Endothelial cell (in vitro differentiated cells): ENCODE data around the gene PDXDC1. TPM values are rescaled to one million over a fixed set of nuclear protein-coding genes. Genes with fewer than 3 reads are reported as not detected.
"Not testable (repeated sequence)": the region's sequence is repeated elsewhere in the genome, so short reads cannot be mapped to it uniquely, and the experiment has no call there.

ENCODE experiments used
- DNase-seq: peaks from one replicate; pipeline ENCODE4 v3.0.0; 2021; ENCODE audit warnings: low spot score
- H3K27ac Mint-ChIP-seq: one replicate; pipeline ENCODE4 v1.8.0; 2021; ENCODE audit warnings: mixed read lengths, inconsistent platforms; ENCODE audit not compliant: unreplicated experiment
- H3K27me3 Mint-ChIP-seq: one replicate; pipeline ENCODE4 v1.8.0; 2021; ENCODE audit warnings: mild to moderate bottlenecking, moderate library complexity, mixed read lengths, inconsistent platforms; ENCODE audit not compliant: unreplicated experiment
- H3K36me3 Mint-ChIP-seq: one replicate; pipeline ENCODE4 v1.8.0; 2021; ENCODE audit warnings: mild to moderate bottlenecking, low read depth, mixed read lengths, inconsistent platforms; ENCODE audit not compliant: unreplicated experiment
- H3K4me1 Mint-ChIP-seq: one replicate; pipeline ENCODE4 v1.8.0; 2021; ENCODE audit warnings: mild to moderate bottlenecking, mixed read lengths, inconsistent platforms; ENCODE audit not compliant: unreplicated experiment
- H3K4me3 Mint-ChIP-seq: one replicate; pipeline ENCODE4 v1.8.0; 2021; ENCODE audit warnings: mild to moderate bottlenecking, mixed read lengths, inconsistent platforms; ENCODE audit not compliant: unreplicated experiment
- H3K9me3 Mint-ChIP-seq: one replicate; pipeline ENCODE4 v1.8.0; 2021; ENCODE audit warnings: mixed read lengths, inconsistent platforms; ENCODE audit not compliant: unreplicated experiment
- total RNA-seq: library from RNA; stranded (reverse); fragmentation: NEBNext Ultra II Directional; extraction: Animal tissue kit (Norgen Biotek cat#: 25700); gene quantifications from one replicate; pipeline ENCODE4 v1.2.1, GENCODE V29; 2021; ENCODE audit not compliant: unreplicated experiment
- TF ChIP-seq, protein P1 (sequence below): fragments of 200-600 bp; sonication (generic); IDR thresholded peaks from one replicate; pipeline ENCODE4 v1.5.0; 2021; ENCODE audit warnings: antibody characterized with exemption; ENCODE audit not compliant: unreplicated experiment

PDXDC1 gene
- total RNA-seq, 1 donor from 2014 or later: 54.8 TPM

DNA sequence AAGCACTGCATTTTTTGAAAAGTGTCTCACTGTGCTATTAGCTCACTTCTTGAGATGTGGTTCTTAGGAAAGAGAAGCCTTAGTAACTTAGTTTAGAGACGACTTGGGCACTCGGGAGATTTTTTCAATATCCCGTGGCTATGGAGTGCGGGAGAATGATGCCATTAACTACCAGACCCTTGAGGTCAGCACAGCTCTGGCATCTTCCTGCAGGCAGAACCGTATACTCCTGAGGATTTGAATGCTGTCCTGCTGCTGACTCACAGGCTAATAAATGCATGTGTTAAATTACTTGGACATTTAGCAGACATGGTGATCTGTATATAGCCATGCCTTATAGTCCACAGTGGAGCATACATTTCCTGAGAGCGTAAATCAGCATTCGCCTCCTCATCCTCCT lies 46.6 kb downstream of the PDXDC1 start:
- H3K4me3 Mint-ChIP-seq, H3K27ac Mint-ChIP-seq, H3K27me3 Mint-ChIP-seq, H3K9me3 Mint-ChIP-seq, DNase-seq: not testable (repeated sequence)
- Mint-ChIP-seq H3K36me3 (peaks cover 32% of the 10 kb centered on the region), H3K4me1 (peaks cover 15% of the 10 kb centered on the region)

DNA sequence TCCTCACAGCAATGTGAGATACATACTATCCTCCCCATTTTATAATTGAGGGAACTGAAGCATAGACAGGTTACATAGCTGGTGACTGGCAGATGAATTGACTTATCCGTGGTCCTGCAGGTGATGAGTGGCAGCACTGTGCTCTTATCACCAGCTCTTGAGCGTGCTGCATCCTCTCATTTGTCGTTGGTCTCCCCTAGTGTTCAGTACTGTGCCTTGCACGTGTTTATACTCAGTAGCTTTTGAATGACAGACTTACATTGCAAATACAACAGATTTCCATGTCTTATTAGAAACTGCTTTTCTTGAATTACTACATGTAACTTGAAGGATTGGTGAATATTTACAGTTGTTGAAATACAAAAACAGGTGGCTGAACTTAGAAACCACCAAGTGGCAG lies 47.4 kb downstream of the PDXDC1 start:
- not testable (repeated sequence) for H3K27me3 Mint-ChIP-seq, H3K27ac Mint-ChIP-seq, DNase-seq, H3K4me3 Mint-ChIP-seq, H3K9me3 Mint-ChIP-seq
- Mint-ChIP-seq H3K4me1 (peaks cover 12% of the 10 kb centered on the region), H3K36me3 (peaks cover 29% of the 10 kb centered on the region)
- TF ChIP-seq, protein P1, sequence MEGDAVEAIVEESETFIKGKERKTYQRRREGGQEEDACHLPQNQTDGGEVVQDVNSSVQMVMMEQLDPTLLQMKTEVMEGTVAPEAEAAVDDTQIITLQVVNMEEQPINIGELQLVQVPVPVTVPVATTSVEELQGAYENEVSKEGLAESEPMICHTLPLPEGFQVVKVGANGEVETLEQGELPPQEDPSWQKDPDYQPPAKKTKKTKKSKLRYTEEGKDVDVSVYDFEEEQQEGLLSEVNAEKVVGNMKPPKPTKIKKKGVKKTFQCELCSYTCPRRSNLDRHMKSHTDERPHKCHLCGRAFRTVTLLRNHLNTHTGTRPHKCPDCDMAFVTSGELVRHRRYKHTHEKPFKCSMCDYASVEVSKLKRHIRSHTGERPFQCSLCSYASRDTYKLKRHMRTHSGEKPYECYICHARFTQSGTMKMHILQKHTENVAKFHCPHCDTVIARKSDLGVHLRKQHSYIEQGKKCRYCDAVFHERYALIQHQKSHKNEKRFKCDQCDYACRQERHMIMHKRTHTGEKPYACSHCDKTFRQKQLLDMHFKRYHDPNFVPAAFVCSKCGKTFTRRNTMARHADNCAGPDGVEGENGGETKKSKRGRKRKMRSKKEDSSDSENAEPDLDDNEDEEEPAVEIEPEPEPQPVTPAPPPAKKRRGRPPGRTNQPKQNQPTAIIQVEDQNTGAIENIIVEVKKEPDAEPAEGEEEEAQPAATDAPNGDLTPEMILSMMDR: peak; percentile 48

DNA sequence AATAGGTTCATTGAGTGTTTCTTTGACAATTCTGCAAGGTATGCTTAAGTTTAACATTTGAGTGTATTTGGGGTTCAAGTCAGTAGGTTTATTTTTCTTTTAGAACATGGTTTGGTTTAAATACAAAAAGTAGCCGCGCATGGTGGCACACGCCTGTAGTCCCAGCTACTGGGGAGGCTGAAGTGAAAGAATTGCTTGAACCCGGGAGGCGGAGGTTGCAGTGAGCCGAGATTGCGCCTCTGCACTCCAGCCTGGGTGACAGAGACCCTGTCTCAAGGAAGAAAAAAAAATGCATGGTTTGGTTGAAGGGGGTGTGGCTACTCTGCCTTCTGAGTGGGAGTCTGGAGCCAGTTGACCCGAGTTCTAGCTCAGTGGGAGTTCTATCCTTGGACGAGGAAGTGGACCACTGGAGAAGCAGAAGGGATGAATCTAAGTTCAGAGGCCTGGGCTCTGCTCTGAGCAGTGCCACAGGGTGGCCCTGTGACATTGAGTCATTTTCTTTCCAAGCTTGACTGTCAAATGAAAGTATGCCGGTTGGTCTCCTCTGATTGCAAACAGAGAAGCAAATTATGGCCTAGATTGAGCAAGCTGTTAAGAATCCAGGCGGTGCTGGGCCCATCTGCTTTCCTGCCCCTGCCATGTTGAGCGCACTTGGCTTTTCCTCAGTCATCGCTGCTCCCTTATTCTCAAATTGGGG lies 48.7 kb downstream of the PDXDC1 start:
- not testable (repeated sequence) for H3K27ac Mint-ChIP-seq, H3K27me3 Mint-ChIP-seq

DNA sequence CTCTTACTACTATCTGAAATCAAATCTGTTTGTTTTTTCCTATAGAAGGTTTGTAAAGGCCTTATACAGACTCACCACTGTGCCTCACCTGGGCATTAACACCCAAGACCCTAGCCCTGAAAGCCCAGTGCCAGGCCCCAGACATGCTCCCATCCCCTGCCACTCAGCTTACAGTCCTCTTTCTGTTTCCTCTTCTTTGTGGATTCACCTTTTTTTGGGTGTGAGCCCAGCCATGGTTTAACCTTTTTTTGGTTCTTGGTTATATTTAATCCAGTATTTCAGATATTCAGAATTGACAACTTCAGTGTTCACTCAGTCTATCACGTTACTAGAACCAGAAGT lies 50.0 kb downstream of the PDXDC1 start:
- Mint-ChIP-seq H3K4me3 (peak overlapping the region; percentile 61), H3K27ac (peak overlapping the region; percentile 37), H3K36me3 (peaks cover 35% of the 10 kb centered on the region), H3K4me1 (peaks cover 16% of the 10 kb centered on the region)
- not testable (repeated sequence) for H3K9me3 Mint-ChIP-seq, H3K27me3 Mint-ChIP-seq, DNase-seq

More for the DNA sequence above, 48.7 kb downstream of the PDXDC1 start:
- Mint-ChIP-seq H3K36me3 (peaks cover 35% of the 10 kb centered on the region), H3K4me1 (peaks cover 16% of the 10 kb centered on the region)
- H3K4me3 Mint-ChIP-seq, DNase-seq, H3K9me3 Mint-ChIP-seq: not testable (repeated sequence)

DNA sequence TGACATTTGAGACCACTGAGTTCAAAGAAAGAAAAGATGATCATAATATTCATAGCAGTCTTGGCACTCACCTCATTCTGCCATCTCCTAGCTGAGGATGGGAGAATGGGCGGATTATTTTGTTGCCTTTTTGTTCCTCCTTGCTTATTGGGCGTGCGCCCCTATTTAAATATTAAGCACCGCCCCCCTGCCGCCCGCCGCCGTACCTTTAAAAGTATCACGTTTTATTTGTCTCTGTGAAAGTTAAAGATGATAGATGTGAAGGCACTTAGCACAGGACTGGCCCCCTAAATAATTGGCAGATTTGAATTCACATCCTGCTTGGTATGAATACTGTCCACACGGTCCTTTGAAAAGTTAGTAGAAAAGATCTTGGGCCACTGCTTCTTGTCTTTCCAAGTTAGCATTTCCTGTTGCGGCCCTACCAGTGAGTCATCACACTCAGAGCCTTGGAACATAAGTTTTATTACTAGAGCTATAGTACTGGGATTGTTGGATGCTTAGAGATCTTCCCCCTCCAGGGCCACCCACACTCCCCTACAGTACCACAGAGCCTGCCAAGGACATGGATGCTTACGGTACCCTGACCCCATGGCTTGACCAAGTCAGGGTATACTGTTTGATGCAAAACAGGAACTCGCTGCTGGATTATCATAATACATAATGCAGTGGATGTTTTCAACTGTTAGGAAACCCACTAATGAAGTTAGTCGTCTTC lies 50.6 kb downstream of the PDXDC1 start:
- not testable (repeated sequence) for H3K27me3 Mint-ChIP-seq
- H3K27ac Mint-ChIP-seq: peak overlapping the region; percentile 79
- peaks cover 35% of the 10 kb centered on the region for H3K36me3 Mint-ChIP-seq

DNA sequence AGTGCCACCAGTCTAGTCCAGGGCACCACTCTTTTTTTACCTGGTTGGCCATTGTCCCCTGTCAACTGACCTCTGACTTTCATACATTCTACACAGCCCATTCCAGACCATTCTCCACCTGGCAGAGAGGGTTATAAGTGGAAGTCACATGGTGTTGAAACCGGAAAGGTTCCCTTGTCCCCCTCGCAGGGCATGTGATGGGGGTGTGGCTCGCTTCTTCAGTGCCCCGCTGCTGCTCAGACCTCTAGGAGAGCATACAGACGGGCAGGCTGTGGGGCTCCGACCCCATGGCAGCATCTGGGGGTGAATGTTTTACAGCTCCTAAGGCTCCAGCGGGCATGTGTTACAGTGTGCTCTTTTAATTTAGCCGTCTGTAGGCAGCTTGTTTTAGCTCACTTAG lies 52.2 kb downstream of the PDXDC1 start:
- H3K4me1 Mint-ChIP-seq: peaks cover 16% of the 10 kb centered on the region
- not testable (repeated sequence) for H3K27ac Mint-ChIP-seq, H3K9me3 Mint-ChIP-seq, H3K4me3 Mint-ChIP-seq, H3K27me3 Mint-ChIP-seq, DNase-seq
- peaks cover 44% of the 10 kb centered on the region for H3K36me3 Mint-ChIP-seq

More for the DNA sequence above, 50.6 kb downstream of the PDXDC1 start:
- DNase-seq, H3K9me3 Mint-ChIP-seq: not testable (repeated sequence)
- H3K4me1 Mint-ChIP-seq: peaks cover 16% of the 10 kb centered on the region
- H3K4me3 Mint-ChIP-seq: peak overlapping the region; percentile 61

DNA sequence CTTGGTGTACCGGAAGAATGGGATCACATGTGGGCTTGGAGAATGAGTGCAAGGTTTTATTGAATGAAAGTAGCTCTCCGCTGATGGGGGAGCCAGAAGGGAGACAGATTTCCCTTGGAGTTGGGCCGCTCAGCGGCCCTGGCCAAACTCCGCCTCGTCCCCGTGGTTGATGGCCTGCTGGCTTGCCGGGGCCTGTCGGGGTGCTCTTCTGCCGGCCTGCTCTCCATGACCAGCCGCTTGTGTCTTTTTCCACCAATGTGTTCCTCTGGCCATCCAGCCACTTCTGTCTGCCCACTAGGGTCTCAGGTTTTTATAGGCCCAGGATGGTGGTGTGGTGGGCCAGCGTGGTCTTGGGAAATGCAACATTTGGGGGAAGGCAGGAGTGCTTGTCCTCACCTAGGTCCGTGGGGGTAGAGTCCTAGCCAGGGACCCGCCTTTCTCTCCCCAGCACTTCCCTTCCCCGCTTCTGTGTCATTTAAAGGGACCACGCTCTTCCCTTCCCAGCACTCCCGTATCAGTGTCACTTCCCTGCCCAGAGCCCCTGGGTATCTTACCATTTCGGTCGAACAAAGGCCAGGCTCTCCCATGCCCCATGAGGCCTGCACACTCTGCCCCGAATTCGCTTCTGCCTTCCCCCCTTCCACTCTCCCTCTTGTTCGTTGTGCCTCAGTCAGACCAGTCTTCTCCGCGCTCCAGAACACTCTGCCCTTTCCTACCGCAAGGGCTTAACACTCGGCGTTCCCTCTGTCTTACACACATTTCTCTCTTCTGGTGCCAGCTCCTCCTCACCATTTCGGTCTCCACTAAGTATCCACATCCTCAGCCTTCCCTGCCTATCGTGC lies 52.9 kb downstream of the PDXDC1 start:
- peaks cover 47% of the 10 kb centered on the region for H3K36me3 Mint-ChIP-seq
- not testable (repeated sequence) for DNase-seq, H3K27me3 Mint-ChIP-seq, H3K9me3 Mint-ChIP-seq
- peaks cover 16% of the 10 kb centered on the region for H3K4me1 Mint-ChIP-seq
- peak overlapping the region; percentile 39 for H3K27ac Mint-ChIP-seq
- H3K4me3 Mint-ChIP-seq: peak overlapping the region; percentile 35

DNA sequence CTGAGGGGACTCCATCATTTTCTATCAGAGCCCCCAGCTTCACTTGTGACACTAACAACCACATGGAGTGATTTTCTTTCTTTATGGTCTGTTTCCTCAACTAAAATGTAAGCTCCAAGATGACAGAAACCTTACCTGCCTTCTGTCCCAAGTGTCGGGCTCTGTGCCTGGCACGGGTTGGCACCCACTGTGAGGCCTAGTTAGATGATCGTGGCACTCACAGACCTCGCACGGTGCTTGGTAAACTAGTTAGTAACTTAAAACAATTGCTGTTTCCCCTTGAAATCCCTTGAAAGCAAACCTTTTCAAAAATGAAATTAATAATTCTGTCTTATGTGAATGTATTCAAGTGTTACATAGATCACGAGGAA lies 53.5 kb downstream of the PDXDC1 start:
- H3K4me3 Mint-ChIP-seq: peak overlapping the region; percentile 69
- peaks cover 16% of the 10 kb centered on the region for H3K4me1 Mint-ChIP-seq
- H3K27me3 Mint-ChIP-seq, DNase-seq, H3K9me3 Mint-ChIP-seq: not testable (repeated sequence)
- H3K36me3 Mint-ChIP-seq: peaks cover 50% of the 10 kb centered on the region
- H3K27ac Mint-ChIP-seq: peak overlapping the region; percentile 70

DNA sequence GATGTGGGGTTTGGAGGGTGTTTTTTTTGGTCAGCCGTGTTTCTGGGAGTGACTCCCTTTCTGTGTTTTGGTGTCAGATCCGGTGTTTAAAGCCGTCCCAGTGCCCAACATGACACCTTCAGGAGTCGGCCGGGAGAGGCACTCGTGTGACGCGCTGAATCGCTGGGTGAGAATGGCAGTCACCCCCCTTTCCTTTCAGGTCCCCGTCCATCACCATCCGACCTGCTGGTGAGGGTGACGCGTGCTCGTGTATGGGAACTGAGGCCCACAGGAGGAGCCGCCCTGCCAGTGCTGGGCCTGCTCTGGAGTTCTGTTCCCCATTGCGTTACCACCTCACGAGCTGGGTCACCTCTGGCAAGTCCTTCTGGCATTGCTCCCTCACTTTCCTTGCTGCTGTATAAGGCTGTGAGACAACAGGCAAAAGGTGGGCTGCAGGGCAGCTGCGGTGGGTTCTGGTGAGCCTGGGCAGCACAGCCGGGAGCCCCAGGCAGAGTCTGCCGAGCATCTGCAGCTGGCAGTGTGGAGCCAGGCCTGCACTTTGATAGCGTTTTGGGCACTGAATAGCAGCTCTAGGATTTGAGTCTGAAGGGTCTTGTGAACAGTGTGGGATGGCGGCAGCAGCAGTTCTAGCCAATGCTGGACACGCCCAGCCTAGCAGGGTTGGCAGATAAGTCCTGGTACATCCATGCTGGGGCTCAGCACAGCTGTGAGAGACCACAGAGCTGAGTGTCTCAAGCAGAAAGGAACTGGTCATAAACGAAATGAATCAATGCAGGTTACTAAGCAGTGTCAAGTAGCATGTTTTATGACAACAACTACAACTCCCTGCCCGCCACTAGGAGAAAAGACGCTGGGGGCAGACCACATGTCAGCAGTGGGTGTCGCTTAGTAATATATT lies 54.2 kb downstream of the PDXDC1 start:
- peaks cover 51% of the 10 kb centered on the region for H3K36me3 Mint-ChIP-seq
- H3K4me3 Mint-ChIP-seq: peak overlapping the region; percentile 69
- not testable (repeated sequence) for H3K9me3 Mint-ChIP-seq, DNase-seq
- H3K27ac Mint-ChIP-seq: peak overlapping the region; percentile 70
- peaks cover 12% of the 10 kb centered on the region for H3K27me3 Mint-ChIP-seq
- peaks cover 20% of the 10 kb centered on the region for H3K4me1 Mint-ChIP-seq

DNA sequence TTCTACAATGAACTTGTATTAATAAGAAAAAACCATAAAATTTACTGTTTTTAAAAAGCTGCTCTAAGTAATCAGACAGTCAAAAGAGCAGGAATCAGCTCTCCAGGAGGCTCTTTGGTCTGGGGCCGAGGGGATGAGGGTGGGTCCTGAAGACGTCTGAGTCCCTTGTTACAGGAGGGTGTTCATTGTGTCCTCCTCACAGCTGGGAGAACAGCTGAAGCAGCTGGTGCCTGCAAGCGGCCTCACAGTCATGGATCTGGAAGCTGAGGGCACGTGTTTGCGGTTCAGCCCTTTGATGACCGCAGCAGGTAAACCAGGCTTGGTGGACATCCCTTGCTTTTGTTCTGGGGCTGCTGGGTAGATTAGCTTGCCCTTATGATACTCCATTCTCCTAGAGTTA lies 54.9 kb downstream of the PDXDC1 start:
- H3K27ac Mint-ChIP-seq, H3K4me3 Mint-ChIP-seq, H3K9me3 Mint-ChIP-seq, DNase-seq: not testable (repeated sequence)
- Mint-ChIP-seq H3K4me1 (peaks cover 25% of the 10 kb centered on the region), H3K27me3 (peaks cover 12% of the 10 kb centered on the region), H3K36me3 (peaks cover 54% of the 10 kb centered on the region)
